T-helper 22 cell (primary cell): ENCODE results near the gene PLCH1.

ENCODE experiments used
- DNase-seq: peaks from one replicate; pipeline ENCODE4 v3.0.0-alpha.2; 2020; ENCODE audit warnings: low read depth

Gene PLCH1

GRCh38 chr3:155688481-155688880, 56.4 kb downstream of the PLCH1 start:
- no peak for DNase-seq

- no peak for DNase-seq
Observed at GRCh38 chr3:155683344-155683720, 61.5 kb downstream of the PLCH1 start.

GRCh38 chr3:155682426-155683343, 62.2 kb downstream of the PLCH1 start:
- DNase-seq, result no peak

GRCh38 chr3:155676252-155676981, 68.5 kb downstream of the PLCH1 start:
- no peak for DNase-seq

- DNase-seq, result no peak
Observed at GRCh38 chr3:155675094-155675493, 69.8 kb downstream of the PLCH1 start.

- DNase-seq, result no peak
Observed at GRCh38 chr3:155673421-155673820, 71.5 kb downstream of the PLCH1 start.

GRCh38 chr3:155670335-155670734, 74.5 kb downstream of the PLCH1 start:
- no peak for DNase-seq

- no peak for DNase-seq
Observed at GRCh38 chr3:155667988-155668387, 76.9 kb downstream of the PLCH1 start.

GRCh38 chr3:155664925-155665695, 79.8 kb downstream of the PLCH1 start:
- DNase-seq, result no peak

- no peak for DNase-seq
Observed at GRCh38 chr3:155663467-155664212, 81.2 kb downstream of the PLCH1 start.

GRCh38 chr3:155661760-155662159, 83.1 kb downstream of the PLCH1 start:
- DNase-seq, result no peak

GRCh38 chr3:155661042-155661441, 83.8 kb downstream of the PLCH1 start:
- no peak for DNase-seq

- DNase-seq, result no peak
Observed at GRCh38 chr3:155658671-155659261, 86.1 kb downstream of the PLCH1 start.

- no peak for DNase-seq
Observed at GRCh38 chr3:155658006-155658405, 86.9 kb downstream of the PLCH1 start.

GRCh38 chr3:155657161-155657560, 87.7 kb downstream of the PLCH1 start:
- DNase-seq, result no peak

GRCh38 chr3:155656466-155656865, 88.4 kb downstream of the PLCH1 start:
- DNase-seq, result no peak

GRCh38 chr3:155651489-155652218, 93.2 kb downstream of the PLCH1 start:
- no peak for DNase-seq

GRCh38 chr3:155648013-155648591, 96.8 kb downstream of the PLCH1 start:
- DNase-seq, result no peak

GRCh38 chr3:155647206-155647605, 97.7 kb downstream of the PLCH1 start:
- no peak for DNase-seq

- no peak for DNase-seq
Observed at GRCh38 chr3:155646669-155647068, 98.2 kb downstream of the PLCH1 start.
